ENCODE measurements around the gene ATG9A. TPM values are rescaled to one million over a fixed set of nuclear protein-coding genes. Genes with fewer than 3 reads are reported as not detected.

ATG9A gene
- polyA plus RNA-seq, 4 donors = 8.1 to 44.1 (median 23.5) TPM

GRCh38 chr2:219169930-219170654 is 59.3 kb downstream of the ATG9A start, which contains the start of gene SLC23A3:
Gene SLC23A3, minus strand, starts transcription at chr2:219170029. Its CDS starts 45 bp downstream, at chr2:219169984.
- peak; percentile 57 to 91 for DNase-seq
- H3K4me1 ChIP-seq (ENCODE audit: control insufficient read depth in 3 of 3, insufficient read depth in 2 of 3, low read depth in 1 of 3, low read length in 2 of 3) = peaks cover 0 to 22% (median 7%) of the 10 kb centered on the region in 3 donors
- FAIRE-seq = no peak
- no peaks in the 10 kb centered on the region for H3K9me3 ChIP-seq (ENCODE audit: control insufficient read depth in 2 of 2, insufficient read depth in 1 of 2, low read depth in 1 of 2, low read length in 1 of 2)
- peak within 1 kb of the TSS in 2 of 3 donors; percentile 2 to 13 for H3K27ac ChIP-seq (ENCODE audit: low read depth in 1 of 3, low read length in 2 of 3)
- H3K4me3 ChIP-seq (ENCODE audit: low read depth in 1 of 3, low read length in 3 of 3) = peak within 1 kb of the TSS in 1 of 3 donors; percentile 23
- peaks cover 2 to 43% (median 16%) of the 10 kb centered on the region in 3 donors for H3K36me3 ChIP-seq (ENCODE audit: control insufficient read depth in 3 of 3, insufficient read depth in 2 of 3, low read depth in 1 of 3, low read length in 3 of 3)
- whole genome bisulfite sequencing, 3 donors = 39 to 77% (median 63%) methylated on average over 10 of the region's 10 CpGs
- no peaks in the 10 kb centered on the region for H3K27me3 ChIP-seq (ENCODE audit: control insufficient read depth in 3 of 3, insufficient read depth in 3 of 3, low read length in 3 of 3)

Other genes starting within 250 kb of the ATG9A start
- gene FEV, start 244.5 kb downstream of the ATG9A start, polyA plus RNA-seq = 10 to 100 TPM in 1 of 4 donors, 1 to 10 TPM in 3; 2.9 to 19.5 (median 4.4) TPM
- gene CRYBA2, start 236.2 kb downstream of the ATG9A start, polyA plus RNA-seq = 10 to 100 TPM in 1 of 4 donors, 1 to 10 TPM in 3; 1.3 to 37.0 (median 4.6) TPM
- gene CFAP65, start 188.1 kb downstream of the ATG9A start, polyA plus RNA-seq = 1 to 10 TPM in 2 of 4 donors, under 1 TPM in 1, not detected in 1; 0.06 to 4.3 (median 1.1) TPM
- gene IHH, start 168.7 kb downstream of the ATG9A start, polyA plus RNA-seq = 10 to 100 TPM; 13.5 to 95.4 (median 29.1) TPM
- 10 to 100 TPM; 19.3 to 47.1 (median 36.6) TPM for gene NHEJ1, start 68.8 kb downstream of the ATG9A start, polyA plus RNA-seq
- 10 to 100 TPM in 3 of 4 donors, 1 to 10 TPM in 1; 4.3 to 26.6 (median 12.1) TPM for gene SLC23A3, start 59.6 kb downstream of the ATG9A start, polyA plus RNA-seq
- 10 to 100 TPM; 54.6 to 86.7 (median 72.2) TPM for gene CNPPD1, start 52.7 kb downstream of the ATG9A start, polyA plus RNA-seq
- 100 to 1,000 TPM in 1 of 4 donors, 10 to 100 TPM in 3; 36.2 to 101 (median 54.5) TPM for gene RETREG2, start 51.4 kb downstream of the ATG9A start, polyA plus RNA-seq
- 100 to 1,000 TPM in 2 of 4 donors, 10 to 100 TPM in 2; 46.9 to 182 (median 101) TPM for gene ZFAND2B, start 22.9 kb downstream of the ATG9A start, polyA plus RNA-seq
- gene ABCB6, start 10.7 kb downstream of the ATG9A start, polyA plus RNA-seq = 10 to 100 TPM; 37.7 to 49.2 (median 43.0) TPM
- 10 to 100 TPM; 20.2 to 62.7 (median 36.7) TPM for gene ANKZF1, start 170 bp upstream of the ATG9A start, polyA plus RNA-seq
- 10 to 100 TPM in 1 of 4 donors, 1 to 10 TPM in 3; 3.1 to 36.1 (median 4.3) TPM for gene GLB1L, start 15.8 kb upstream of the ATG9A start, polyA plus RNA-seq
- gene STK16, start 15.8 kb upstream of the ATG9A start, polyA plus RNA-seq = 10 to 100 TPM; 31.1 to 53.4 (median 42.6) TPM
- under 1 TPM in 2 of 4 donors, not detected in 2; 0.06 to 0.67 TPM for gene TUBA4B, start 23.6 kb upstream of the ATG9A start, polyA plus RNA-seq
- 10 to 100 TPM; 42.1 to 62.0 (median 49.8) TPM for gene TUBA4A, start 24.3 kb upstream of the ATG9A start, polyA plus RNA-seq
- 10 to 100 TPM; 43.3 to 65.8 (median 57.7) TPM for gene DNAJB2, start 49.7 kb upstream of the ATG9A start, polyA plus RNA-seq
- 1 to 10 TPM in 3 of 4 donors, not detected in 1; 1.6 to 9.4 (median 4.1) TPM for gene PTPRN, start 79.8 kb upstream of the ATG9A start, polyA plus RNA-seq
- under 1 TPM in 2 of 4 donors, not detected in 2; 0.16 to 0.28 TPM for gene RESP18, start 103.1 kb upstream of the ATG9A start, polyA plus RNA-seq
- gene DNPEP, start 158.3 kb upstream of the ATG9A start, polyA plus RNA-seq = 100 to 1,000 TPM in 3 of 4 donors, 10 to 100 TPM in 1; 98.2 to 200 (median 165) TPM
- gene DES, start 188.7 kb upstream of the ATG9A start, polyA plus RNA-seq = 100 to 1,000 TPM in 1 of 4 donors, 10 to 100 TPM in 3; 24.6 to 178 (median 67.4) TPM
- gene SPEG, start 205.2 kb upstream of the ATG9A start, polyA plus RNA-seq = 10 to 100 TPM in 1 of 4 donors, 1 to 10 TPM in 2, under 1 TPM in 1; 0.45 to 15.7 (median 5.3) TPM

Measured in small intestine (tissue), 7 donors.